Gastrocnemius medialis (tissue), 4 donors: ENCODE measurements around the gene ATP1B3. TPM values are rescaled to one million over a fixed set of nuclear protein-coding genes. Genes with fewer than 3 reads are reported as not detected.

Source experiments
- ATAC-seq, 2 donors: fragments of 150-250 bp; one replicate each; pipeline ENCODE4 v1.9.1; 2016
- DNase-seq, 2 donors: peaks; one replicate each; pipeline ENCODE4 v3.0.0-alpha.2; 2019
- H3K27ac ChIP-seq, 4 donors: fragments of 200-600 bp; sonication (generic); 1 replicate in 1 of 4; 2 replicates in 3 of 4; pipeline ENCODE4 v1.5.1; 2016 to 2018; ENCODE audit warnings: mild to moderate bottlenecking in 2 of 4, moderate library complexity in 1 of 4
- H3K27me3 ChIP-seq, 3 donors: fragments of 200-600 bp; sonication (generic) in 2 of 3; 1 replicate in 1 of 3; 2 replicates in 2 of 3; pipeline versions ENCODE4 v1.5.1 to v1.6.0; 2016 to 2019; ENCODE audit warnings: mild to moderate bottlenecking in 1 of 3, moderate library complexity in 1 of 3
- H3K36me3 ChIP-seq, 2 donors: fragments of 200-600 bp; sonication (generic) in 1 of 2; one replicate each; pipeline ENCODE4 v1.5.1; 2017 to 2018
- H3K4me1 ChIP-seq, 2 donors: fragments of 200-600 bp; sonication (generic) in 1 of 2; one replicate each; pipeline ENCODE4 v1.5.1; 2016 to 2017; ENCODE audit warnings: mild to moderate bottlenecking in 2 of 2
- H3K4me3 ChIP-seq, 4 donors: fragments of 200-600 bp; sonication (generic) in 3 of 4; 1 replicate in 1 of 4; 2 replicates in 3 of 4; pipeline ENCODE4 v1.5.1; 2016 to 2019; ENCODE audit warnings: mild to moderate bottlenecking in 2 of 4
- H3K9me3 ChIP-seq, 3 donors: fragments of 200-600 bp; sonication (generic) in 2 of 3; 1 replicate in 1 of 3; 2 replicates in 2 of 3; pipeline ENCODE4 v1.5.1; 2016 to 2019
- POLR2A ChIP-seq, 2 donors: fragments of 450-650 bp; IDR thresholded peaks; one replicate each; pipeline ENCODE4 v1.6.1; 2017; ENCODE audit warnings: antibody characterized with exemption in 2 of 2, mild to moderate bottlenecking in 2 of 2, moderate library complexity in 2 of 2
- in situ Hi-C, 4 donors: fragments of 200-750 bp; cut with MboI; loops; one replicate each; pipeline versions ENCODE4 v1.15.0 to v1.8.0; 2017; ENCODE audit warnings: low sequenced_read_pairs in 4 of 4
- intact Hi-C: fragments of 100-400 bp; cut with DNase I; formaldehyde crosslinking; loops from one replicate; pipeline ENCODE4 v1.15.1; 2023; ENCODE audit warnings: low total_unique reads
- total RNA-seq, 4 donors: library from RNA; depleted of rRNA; stranded (reverse); fragments of >200 nt; gene quantifications; one replicate each; pipeline versions ENCODE4 v1.1.0 to v1.2.3, GENCODE V29; 2016
- TF ChIP-seq, protein P1 (sequence below), 5 experiments: fragments of 450-650 bp in 3 of 5; fragments of 200-600 bp in 2 of 5; sonication (generic) in 2 of 5; IDR thresholded peaks in 4 of 5; conservative IDR thresholded peaks in 1 of 5; 1 replicate in 4 of 5; 2 replicates in 1 of 5; pipeline ENCODE4 v1.5.1; 2016 to 2019; ENCODE audit warnings: antibody characterized with exemption in 5 of 5, mild to moderate bottlenecking in 3 of 5, moderate library complexity in 3 of 5

The ATP1B3 gene
- total RNA-seq, 4 donors from 2014 or later = 16.2 to 35.9 (median 17.6) TPM

DNA sequence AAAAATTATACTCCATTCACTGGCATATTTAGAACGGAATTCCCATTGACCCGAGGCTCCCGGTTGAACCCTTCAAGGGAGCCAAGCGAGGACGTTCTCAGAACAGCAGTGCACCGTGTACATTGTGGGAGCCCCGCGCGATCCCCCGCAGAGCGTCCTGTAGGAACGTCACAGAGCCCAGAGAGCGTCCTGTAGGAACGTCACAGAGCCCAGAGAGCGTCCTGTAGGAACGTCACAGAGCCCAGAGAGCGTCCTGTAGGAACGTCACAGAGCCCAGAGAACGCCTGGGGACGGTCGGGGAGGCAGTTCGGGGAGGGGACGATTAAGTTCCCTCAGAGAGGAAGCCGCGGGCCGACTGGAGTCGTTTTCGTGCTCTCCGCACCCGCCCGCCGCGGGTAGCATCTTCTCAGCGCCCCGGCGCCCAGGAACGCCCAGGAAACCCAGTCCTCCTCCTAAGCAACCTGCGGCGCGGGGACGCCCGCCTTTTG, 506 bp upstream of the ATP1B3 start:
- peak overlapping the region; percentile 82 to 99 (median 86) for H3K4me3 ChIP-seq
- no peaks in the 10 kb centered on the region for H3K27me3 ChIP-seq
- TF ChIP-seq, protein P1, sequence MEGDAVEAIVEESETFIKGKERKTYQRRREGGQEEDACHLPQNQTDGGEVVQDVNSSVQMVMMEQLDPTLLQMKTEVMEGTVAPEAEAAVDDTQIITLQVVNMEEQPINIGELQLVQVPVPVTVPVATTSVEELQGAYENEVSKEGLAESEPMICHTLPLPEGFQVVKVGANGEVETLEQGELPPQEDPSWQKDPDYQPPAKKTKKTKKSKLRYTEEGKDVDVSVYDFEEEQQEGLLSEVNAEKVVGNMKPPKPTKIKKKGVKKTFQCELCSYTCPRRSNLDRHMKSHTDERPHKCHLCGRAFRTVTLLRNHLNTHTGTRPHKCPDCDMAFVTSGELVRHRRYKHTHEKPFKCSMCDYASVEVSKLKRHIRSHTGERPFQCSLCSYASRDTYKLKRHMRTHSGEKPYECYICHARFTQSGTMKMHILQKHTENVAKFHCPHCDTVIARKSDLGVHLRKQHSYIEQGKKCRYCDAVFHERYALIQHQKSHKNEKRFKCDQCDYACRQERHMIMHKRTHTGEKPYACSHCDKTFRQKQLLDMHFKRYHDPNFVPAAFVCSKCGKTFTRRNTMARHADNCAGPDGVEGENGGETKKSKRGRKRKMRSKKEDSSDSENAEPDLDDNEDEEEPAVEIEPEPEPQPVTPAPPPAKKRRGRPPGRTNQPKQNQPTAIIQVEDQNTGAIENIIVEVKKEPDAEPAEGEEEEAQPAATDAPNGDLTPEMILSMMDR (IDR thresholded peaks at IDR 0.05 in 4 of 5, conservative IDR thresholded peaks at IDR 0.05 in 1 of 5) = no peak
- peak in 1 of 2 donors; percentile 18 for TF ChIP-seq POLR2A (IDR thresholded peaks at IDR 0.05)
- ATAC-seq (peak; percentile 78 to 79), DNase-seq (peak; percentile 36 to 50)
- no peaks in the 10 kb centered on the region for H3K36me3 ChIP-seq
- intact Hi-C loops (loop anchor here (1.0 to 10.0 kb wide), 2 partner anchors 138 to 269 kb away; partner anchors contain the start of genes RNF7 and TFDP2), in situ Hi-C loops (loop anchor here in 1 of 4 donors (10.0 to 25.0 kb wide), 2 partner anchors 131 to 564 kb away; no protein-coding TSS in a partner anchor)
- peaks cover 19 to 23% of the 10 kb centered on the region in 2 donors for H3K4me1 ChIP-seq
- peak overlapping the region; percentile 96 to 100 (median 98) for H3K27ac ChIP-seq
- no peaks in the 10 kb centered on the region for H3K9me3 ChIP-seq

DNA sequence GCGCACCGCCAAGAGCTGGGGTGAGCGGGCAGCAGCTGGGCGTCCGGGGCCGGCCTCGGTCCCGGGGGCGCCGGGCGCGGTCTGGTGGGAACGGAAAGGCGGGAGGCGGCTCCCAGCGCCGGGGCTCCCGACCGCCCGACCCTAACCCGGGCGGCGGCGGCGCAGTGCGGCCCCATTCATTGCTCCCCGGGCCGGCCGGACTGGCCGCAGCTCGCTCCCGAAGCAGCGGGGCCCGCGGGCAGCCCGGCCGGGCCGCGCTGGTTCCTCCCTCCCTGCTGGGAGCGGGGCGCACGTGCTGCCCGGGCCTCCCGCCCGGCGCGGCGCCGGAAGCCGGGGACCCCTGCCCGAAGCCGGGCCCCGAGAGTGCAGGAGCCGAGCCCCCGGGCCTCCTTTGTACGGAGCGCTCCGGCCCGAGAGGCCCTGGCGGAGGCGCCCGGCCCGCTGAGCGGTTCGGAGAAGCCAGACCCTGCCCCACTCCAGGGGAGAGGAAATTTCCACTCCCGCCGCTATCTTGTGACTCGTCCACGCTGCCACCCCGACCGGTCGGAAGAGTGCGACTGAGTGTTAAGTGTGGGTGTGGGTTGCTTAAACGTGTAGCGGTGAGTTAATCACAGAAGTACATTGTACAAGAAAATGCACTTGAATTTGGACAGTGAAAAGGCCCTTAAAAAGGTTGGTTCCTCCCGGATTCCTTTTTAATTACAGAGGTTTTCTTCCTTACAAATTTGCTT, 613 bp downstream of the ATP1B3 start:
- intact Hi-C loops = loop anchor here (10.0 kb wide), 1 partner anchor 268 kb away; the partner anchor contains the start of gene TFDP2
- Histone ChIP-seq H3K9me3 (no peaks in the 10 kb centered on the region), H3K4me1 (peaks cover 19 to 23% of the 10 kb centered on the region in 2 donors), H3K27me3 (no peaks in the 10 kb centered on the region), H3K4me3 (peak overlapping the region; percentile 86 to 99 (median 94)), H3K27ac (peak overlapping the region; percentile 96 to 100 (median 98)), H3K36me3 (no peaks in the 10 kb centered on the region)
- DNase-seq = peak; percentile 50 to 53
- TF ChIP-seq, protein P1 (IDR thresholded peaks at IDR 0.05 in 4 of 5, conservative IDR thresholded peaks at IDR 0.05 in 1 of 5) = no peak
- TF ChIP-seq POLR2A (IDR thresholded peaks at IDR 0.05) = peak in 1 of 2 donors; percentile 25
- peak; percentile 31 to 55 for ATAC-seq
- in situ Hi-C loops = loop anchor here in 1 of 4 donors (10.0 to 25.0 kb wide), 2 partner anchors 132 to 565 kb away; no protein-coding TSS in a partner anchor

DNA sequence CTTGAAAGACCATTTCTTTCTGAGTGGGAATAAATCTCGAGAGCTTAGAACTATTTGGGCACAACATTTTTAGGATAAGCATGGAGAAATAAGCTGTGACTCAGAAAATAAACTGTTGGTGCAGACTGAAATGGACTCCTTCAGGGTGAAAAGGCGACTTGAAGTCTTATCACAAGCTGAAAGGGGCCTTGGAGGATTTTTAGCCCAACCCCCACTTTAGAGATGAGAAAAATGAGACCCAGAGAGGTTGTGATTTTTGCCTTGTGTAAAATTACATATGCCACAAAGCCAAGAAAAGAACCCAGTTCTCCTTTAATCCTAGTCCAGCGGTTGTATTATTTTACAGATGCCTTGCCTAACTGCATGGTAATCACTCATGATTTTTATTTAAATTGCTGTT, 1.5 kb downstream of the ATP1B3 start:
- DNase-seq (no peak), ATAC-seq (no peak)
- Histone ChIP-seq H3K9me3 (no peaks in the 10 kb centered on the region), H3K27me3 (no peaks in the 10 kb centered on the region), H3K4me1 (peaks cover 19 to 23% of the 10 kb centered on the region in 2 donors), H3K4me3 (peak overlapping the region; percentile 86 to 99 (median 94)), H3K27ac (peak overlapping the region; percentile 96 to 100 (median 98)), H3K36me3 (no peaks in the 10 kb centered on the region)
- intact Hi-C loops = loop anchor here (10.0 kb wide), 1 partner anchor 267 kb away; the partner anchor contains the start of gene TFDP2
- in situ Hi-C loops = loop anchor here in 1 of 4 donors (10.0 to 25.0 kb wide), 2 partner anchors 133 to 566 kb away; no protein-coding TSS in a partner anchor
- TF ChIP-seq, protein P1 (IDR thresholded peaks at IDR 0.05 in 4 of 5, conservative IDR thresholded peaks at IDR 0.05 in 1 of 5) = no peak
- no peak for TF ChIP-seq POLR2A (IDR thresholded peaks at IDR 0.05)

DNA sequence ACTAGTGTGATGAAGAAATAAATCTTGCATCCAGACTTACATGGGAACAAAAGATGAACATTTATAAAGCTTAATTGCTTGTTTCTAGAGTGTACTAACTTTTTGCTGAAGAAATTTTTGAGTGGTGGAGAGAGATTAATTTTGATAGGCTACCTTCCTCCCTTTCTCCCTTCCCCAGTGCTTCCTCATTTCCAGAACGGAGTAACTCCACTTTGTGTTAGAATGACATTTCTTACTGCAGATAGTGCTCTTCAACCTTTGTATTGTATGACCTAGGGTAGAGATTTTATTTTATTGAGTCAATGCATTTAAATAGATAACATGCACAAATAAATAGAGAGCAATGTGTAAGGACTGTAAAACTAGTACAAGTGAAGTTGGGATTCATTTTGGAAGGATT, 1.9 kb downstream of the ATP1B3 start:
- H3K27ac ChIP-seq = peak overlapping the region in 1 of 4 donors; percentile 100
- DNase-seq = no peak
- no peaks in the 10 kb centered on the region for H3K9me3 ChIP-seq
- H3K4me1 ChIP-seq = peaks cover 19 to 23% of the 10 kb centered on the region in 2 donors
- in situ Hi-C loops = loop anchor here in 1 of 4 donors (10.0 to 25.0 kb wide), 2 partner anchors 134 to 566 kb away; no protein-coding TSS in a partner anchor
- H3K4me3 ChIP-seq = peak overlapping the region; percentile 86 to 99 (median 94)
- H3K27me3 ChIP-seq = no peaks in the 10 kb centered on the region
- no peak for ATAC-seq
- intact Hi-C loops = loop anchor here (10.0 kb wide), 1 partner anchor 266 kb away; the partner anchor contains the start of gene TFDP2
- TF ChIP-seq POLR2A (IDR thresholded peaks at IDR 0.05) = no peak
- TF ChIP-seq, protein P1 (IDR thresholded peaks at IDR 0.05 in 4 of 5, conservative IDR thresholded peaks at IDR 0.05 in 1 of 5) = no peak
- no peaks in the 10 kb centered on the region for H3K36me3 ChIP-seq
